A549 (cell line): ENCODE measurements around the gene PCDH9. TPM values are rescaled to one million over a fixed set of nuclear protein-coding genes. Genes with fewer than 3 reads are reported as not detected.

Experiments used
- ATAC-seq, 2 experiments: fragments of 200-7000 bp in 1 of 2; fragments of >200 bp in 1 of 2; cut with Nextera tagmentation in 1 of 2; cut with Tn5 transposase in 1 of 2; 3 replicates each; pipeline versions ENCODE4 v1.8.0 to v1.9.1; 2018 to 2020; ENCODE audit warnings: mild to moderate bottlenecking in 1 of 2, moderate library complexity in 1 of 2
- CTCF ChIA-PET: fragments of 300-600 bp; sonication (Branson Sonifier 250); formaldehyde crosslinking; extraction: SDS; loops from one replicate; lab custom pipeline; 2021; ENCODE audit warnings: antibody characterized with exemption, inconsistent platforms; lab: Yijun Ruan, JAX
- POLR2A ChIA-PET: fragments of 350-600 bp; formaldehyde crosslinking; extraction: SDS; loops from one replicate; lab custom pipeline; 2021; ENCODE audit warnings: antibody characterized with exemption, inconsistent platforms; lab: Yijun Ruan, JAX
- DNase-seq, 2 experiments: peaks; one replicate each; pipeline versions ENCODE4 v3.0.0 to v3.0.0-alpha.2; 2011 to 2016; ENCODE audit warnings: low read depth in 1 of 2, low spot score in 1 of 2
- FAIRE-seq: peaks from 2 replicates; lab custom pipeline; 2011; peaks lifted over from hg19 to GRCh38; lab: Jason Lieb, UNC
- H3K27ac ChIP-seq, 2 experiments: fragments of >200 bp; sonication (Bioruptor Twin); formaldehyde crosslinking; 3 replicates each; pipeline ENCODE4 v1.5.1; 2016 to 2017
- H3K4me1 ChIP-seq: fragments of >200 bp; sonication (Bioruptor Twin); formaldehyde crosslinking; 3 replicates; pipeline ENCODE4 v1.6.1; 2016
- H3K4me2 ChIP-seq: fragments of >200 bp; sonication (Bioruptor Twin); formaldehyde crosslinking; 3 replicates; pipeline ENCODE4 v1.6.1; 2016
- H3K4me3 ChIP-seq: fragments of >200 bp; sonication (Bioruptor Twin); formaldehyde crosslinking; 3 replicates; pipeline ENCODE4 v1.5.1; 2016
- H3K9me3 ChIP-seq: fragments of >200 bp; sonication (Bioruptor Twin); formaldehyde crosslinking; 3 replicates; pipeline ENCODE4 v1.6.1; 2016
- BHLHE40 ChIP-seq: IDR thresholded peaks from 2 replicates; pipeline ENCODE4 v1.6.1; 2012; ENCODE audit warnings: low read depth, low read length, inconsistent platforms
- CBX2 ChIP-seq: fragments of 200-600 bp; sonication (generic); IDR thresholded peaks from 2 replicates; pipeline ENCODE4 v1.6.1; 2016; ENCODE audit warnings: low read depth, mild to moderate bottlenecking, borderline replicate concordance
- CHD2 ChIP-seq: fragments of 150-350 bp; IDR thresholded peaks from 2 replicates; pipeline ENCODE4 v1.6.1; 2014; ENCODE audit warnings: low read length; ENCODE audit not compliant: partially characterized antibody
- EHF ChIP-seq: fragments of 250-450 bp; sonication (Bioruptor Pico); IDR thresholded peaks from 2 replicates; pipeline ENCODE4 v1.5.0; 2020; ENCODE audit warnings: mild to moderate bottlenecking
- EP300 ChIP-seq, 2 experiments: fragments of >200 bp; sonication (Bioruptor Twin); formaldehyde crosslinking; IDR thresholded peaks; 2 replicates in 1 of 2; 3 replicates in 1 of 2; pipeline ENCODE4 v1.6.1; 2016 to 2017
- ESRRA ChIP-seq: fragments of 150-350 bp; IDR thresholded peaks from 2 replicates; pipeline ENCODE4 v1.6.1; 2014; ENCODE audit warnings: mild to moderate bottlenecking, low read length, borderline replicate concordance
- FOSL2 ChIP-seq, 2 experiments: fragments of 450-650 bp in 1 of 2; fragments of >200 bp in 1 of 2; sonication (Bioruptor Twin) in 1 of 2; formaldehyde crosslinking; IDR thresholded peaks; 2 replicates each; pipeline versions ENCODE4 v1.5.0 to v1.6.1; 2016 to 2020; ENCODE audit warnings: mild to moderate bottlenecking in 1 of 2, moderate library complexity in 1 of 2
- GATA3 ChIP-seq: IDR thresholded peaks from 2 replicates; pipeline ENCODE4 v1.6.1; 2012; ENCODE audit warnings: borderline replicate concordance
- HOXB5 ChIP-seq: fragments of 250-450 bp; sonication (Bioruptor Pico); IDR thresholded peaks from 2 replicates; pipeline ENCODE4 v1.5.0; 2020; ENCODE audit warnings: mild to moderate bottlenecking, moderate library complexity
- JUN ChIP-seq, 2 experiments: fragments of >200 bp; sonication (Bioruptor Twin); formaldehyde crosslinking; IDR thresholded peaks; 2 replicates in 1 of 2; 3 replicates in 1 of 2; pipeline ENCODE4 v1.6.1; 2016 to 2017
- JUNB ChIP-seq: fragments of >200 bp; sonication (Bioruptor Twin); formaldehyde crosslinking; IDR thresholded peaks from 2 replicates; pipeline ENCODE4 v1.6.1; 2016
- KDM1A ChIP-seq: fragments of 200-600 bp; sonication (generic); IDR thresholded peaks from 2 replicates; pipeline ENCODE4 v1.6.1; 2016; ENCODE audit warnings: low read depth, mild to moderate bottlenecking
- NFE2L2 ChIP-seq: fragments of 150-350 bp; conservative IDR thresholded peaks from 2 replicates; pipeline ENCODE4 v1.6.1; 2014; ENCODE audit warnings: low read length
- NR3C1 ChIP-seq: fragments of >200 bp; sonication (Bioruptor Twin); formaldehyde crosslinking; IDR thresholded peaks from 3 replicates; pipeline ENCODE4 v1.6.1; 2017
- PHF8 ChIP-seq: fragments of 200-600 bp; sonication (generic); IDR thresholded peaks from 2 replicates; pipeline ENCODE4 v1.6.1; 2016; ENCODE audit warnings: low read depth, mild to moderate bottlenecking, antibody characterized with exemption, moderate library complexity, borderline replicate concordance
- POLR2A ChIP-seq: IDR thresholded peaks from 2 replicates; pipeline ENCODE4 v1.6.1; 2012; ENCODE audit warnings: mild to moderate bottlenecking, low read length
- POLR2AphosphoS2 ChIP-seq: conservative IDR thresholded peaks from 2 replicates; pipeline ENCODE4 v1.6.1; 2012; ENCODE audit warnings: low read length, improper control_type of control experiment, inconsistent platforms
- RAD21 ChIP-seq, 2 experiments: fragments of >200 bp in 1 of 2; sonication (Bioruptor Twin) in 1 of 2; formaldehyde crosslinking in 1 of 2; IDR thresholded peaks in 1 of 2; conservative IDR thresholded peaks in 1 of 2; 2 replicates in 1 of 2; 3 replicates in 1 of 2; pipeline ENCODE4 v1.6.1; 2012 to 2018; ENCODE audit warnings: inconsistent platforms in 1 of 2
- RCOR1 ChIP-seq: fragments of 150-350 bp; IDR thresholded peaks from 2 replicates; pipeline ENCODE4 v1.6.1; 2014; ENCODE audit warnings: antibody characterized with exemption, low read length, low read depth
- RFX5 ChIP-seq: fragments of 450-650 bp; IDR thresholded peaks from 2 replicates; pipeline ENCODE4 v1.7.1; 2014; ENCODE audit warnings: antibody characterized with exemption, mild to moderate bottlenecking, moderate library complexity
- RNF2 ChIP-seq: fragments of 200-600 bp; sonication (generic); IDR thresholded peaks from 2 replicates; pipeline ENCODE4 v1.6.1; 2016; ENCODE audit warnings: low read depth, mild to moderate bottlenecking, antibody characterized with exemption, moderate library complexity, borderline replicate concordance
- TFCP2L1 ChIP-seq: fragments of 250-450 bp; sonication (Bioruptor Pico); IDR thresholded peaks from 2 replicates; pipeline ENCODE4 v1.5.0; 2021; ENCODE audit warnings: mild to moderate bottlenecking
- TP53 ChIP-seq: fragments of 250-450 bp; sonication (Bioruptor Pico); IDR thresholded peaks from 2 replicates; pipeline ENCODE4 v1.5.0; 2021; ENCODE audit warnings: mild to moderate bottlenecking, moderate library complexity
- ZNF302 ChIP-seq: fragments of 250-450 bp; sonication (Bioruptor Pico); IDR thresholded peaks from 2 replicates; pipeline ENCODE4 v1.9.0; 2021; ENCODE audit warnings: inconsistent platforms, mild to moderate bottlenecking, moderate library complexity
- ZSCAN20 ChIP-seq: fragments of 250-450 bp; sonication (Bioruptor Pico); IDR thresholded peaks from 2 replicates; pipeline ENCODE4 v1.8.0; 2022; ENCODE audit warnings: mild to moderate bottlenecking, moderate library complexity
- WGBS: methylation state at CpG from one replicate; pipeline ENCODE4 v1.1.6; 2017; ENCODE audit errors: missing lambda C conversion rate; 5-methylcytosine and 5-hydroxymethylcytosine counted together
- polyA plus RNA-seq, 4 experiments: library from polyadenylated mRNA; depleted of rRNA in 3 of 4; stranded (reverse); fragments of >200 nt; fragmentation: RNase III in 1 of 4; extraction: RNeasy Plus Mini Kit Qiagen cat#74134 plus additional on column Dnase treatment in 1 of 4; gene quantifications; 2 replicates in 3 of 4; 3 replicates in 1 of 4; pipeline ENCODE4 v1.2.3, GENCODE V29; 2011 to 2017
- TF ChIP-seq, protein P1 (sequence below): fragments of 200-600 bp; sonication (generic); IDR thresholded peaks from 2 replicates; pipeline ENCODE4 v1.6.1; 2016; ENCODE audit warnings: antibody characterized with exemption, mild to moderate bottlenecking, moderate library complexity
- TF ChIP-seq, protein P2 (sequence below): fragments of 150-350 bp; IDR thresholded peaks from 2 replicates; pipeline ENCODE4 v1.6.1; 2014; ENCODE audit warnings: low read depth, mild to moderate bottlenecking, low read length
- TF ChIP-seq, protein P3 (sequence below): IDR thresholded peaks from 2 replicates; pipeline ENCODE4 v1.6.1; 2012
- TF ChIP-seq, protein P4 (sequence below): fragments of 250-450 bp; sonication (Bioruptor Pico); IDR thresholded peaks from 2 replicates; pipeline ENCODE4 v1.5.0; 2020; ENCODE audit warnings: low read depth, mild to moderate bottlenecking, moderate library complexity
- TF ChIP-seq, protein P5 (sequence below): fragments of 250-450 bp; sonication (Bioruptor Pico); IDR thresholded peaks from 2 replicates; pipeline ENCODE4 v1.5.0; 2021; ENCODE audit warnings: mild to moderate bottlenecking, moderate library complexity, borderline replicate concordance
- TF ChIP-seq, protein P6 (sequence below): fragments of >200 bp; sonication (Bioruptor Twin); formaldehyde crosslinking; IDR thresholded peaks from 2 replicates; pipeline ENCODE4 v1.6.1; 2016

PCDH9 gene
- polyA plus RNA-seq, 2 of the 4 experiments (the other 2 are of a cell fraction): 16.0 to 29.5 TPM

DNA sequence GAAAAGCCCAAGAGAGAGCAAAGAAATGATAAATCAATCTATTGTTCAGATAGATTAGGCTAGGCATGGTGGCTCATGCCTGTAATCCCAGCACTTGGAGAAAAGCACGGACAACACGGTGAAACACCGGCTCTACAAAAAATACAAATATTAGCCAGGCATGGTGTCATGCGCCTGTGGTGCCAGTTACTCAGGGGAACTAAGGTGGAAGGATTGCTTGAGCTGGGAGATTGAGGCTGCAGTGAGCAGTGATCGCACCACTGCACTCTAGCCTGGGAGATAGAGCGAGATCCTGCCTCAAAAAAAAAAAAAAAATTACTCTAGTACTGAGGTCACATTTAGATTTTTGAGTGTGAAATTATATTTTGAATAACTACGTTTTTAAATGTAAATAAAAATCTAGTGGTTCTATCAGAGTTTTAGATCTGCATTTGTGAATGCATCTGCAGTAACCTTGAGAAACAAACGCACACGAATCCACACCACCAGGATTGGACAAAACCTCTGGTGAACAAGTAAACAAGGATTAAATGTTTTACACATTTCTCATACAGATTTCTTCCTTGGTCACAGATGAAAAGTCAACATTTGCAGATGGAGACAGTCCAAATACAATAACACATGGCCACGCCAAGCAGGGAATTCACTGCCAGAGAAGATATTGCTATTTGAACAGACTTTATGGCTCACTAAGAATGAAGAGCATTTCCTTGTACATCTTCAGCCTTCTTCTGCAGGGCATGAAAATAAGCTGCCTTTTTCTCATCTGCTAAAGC, 917.6 kb downstream of the PCDH9 start:
- H3K4me1 ChIP-seq: peaks cover 35% of the 10 kb centered on the region
- ChIA-PET POLR2A (interaction anchor here (0.5 to 1.1 kb wide), 2 partner anchors 345 to 498 kb away, joined by 3 to 4 read pairs; no protein-coding TSS in a partner anchor), CTCF (no interaction called here)
- peak; percentile 93 to 94 for ATAC-seq
- peak overlapping the region; percentile 31 for H3K4me3 ChIP-seq
- peak overlapping the region; percentile 78 to 79 for H3K27ac ChIP-seq
- FAIRE-seq: peak; percentile 85
- peak overlapping the region; percentile 74 for H3K4me2 ChIP-seq
- DNase-seq: peak; percentile 17 to 91
- H3K9me3 ChIP-seq: no peaks in the 10 kb centered on the region
- under 1% methylated on average over 10 of the region's 10 CpGs for WGBS
- TF ChIP-seq, protein P1, sequence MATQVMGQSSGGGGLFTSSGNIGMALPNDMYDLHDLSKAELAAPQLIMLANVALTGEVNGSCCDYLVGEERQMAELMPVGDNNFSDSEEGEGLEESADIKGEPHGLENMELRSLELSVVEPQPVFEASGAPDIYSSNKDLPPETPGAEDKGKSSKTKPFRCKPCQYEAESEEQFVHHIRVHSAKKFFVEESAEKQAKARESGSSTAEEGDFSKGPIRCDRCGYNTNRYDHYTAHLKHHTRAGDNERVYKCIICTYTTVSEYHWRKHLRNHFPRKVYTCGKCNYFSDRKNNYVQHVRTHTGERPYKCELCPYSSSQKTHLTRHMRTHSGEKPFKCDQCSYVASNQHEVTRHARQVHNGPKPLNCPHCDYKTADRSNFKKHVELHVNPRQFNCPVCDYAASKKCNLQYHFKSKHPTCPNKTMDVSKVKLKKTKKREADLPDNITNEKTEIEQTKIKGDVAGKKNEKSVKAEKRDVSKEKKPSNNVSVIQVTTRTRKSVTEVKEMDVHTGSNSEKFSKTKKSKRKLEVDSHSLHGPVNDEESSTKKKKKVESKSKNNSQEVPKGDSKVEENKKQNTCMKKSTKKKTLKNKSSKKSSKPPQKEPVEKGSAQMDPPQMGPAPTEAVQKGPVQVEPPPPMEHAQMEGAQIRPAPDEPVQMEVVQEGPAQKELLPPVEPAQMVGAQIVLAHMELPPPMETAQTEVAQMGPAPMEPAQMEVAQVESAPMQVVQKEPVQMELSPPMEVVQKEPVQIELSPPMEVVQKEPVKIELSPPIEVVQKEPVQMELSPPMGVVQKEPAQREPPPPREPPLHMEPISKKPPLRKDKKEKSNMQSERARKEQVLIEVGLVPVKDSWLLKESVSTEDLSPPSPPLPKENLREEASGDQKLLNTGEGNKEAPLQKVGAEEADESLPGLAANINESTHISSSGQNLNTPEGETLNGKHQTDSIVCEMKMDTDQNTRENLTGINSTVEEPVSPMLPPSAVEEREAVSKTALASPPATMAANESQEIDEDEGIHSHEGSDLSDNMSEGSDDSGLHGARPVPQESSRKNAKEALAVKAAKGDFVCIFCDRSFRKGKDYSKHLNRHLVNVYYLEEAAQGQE: no peak
- TF ChIP-seq POLR2A (no peak), RNF2 (no peak), CHD2 (no peak), KDM1A (no peak), POLR2AphosphoS2 (no peak), GATA3 (peak; percentile 91), NFE2L2 (no peak), PHF8 (no peak), HOXB5 (CRISPR knock-in tag) (no peak), RAD21 (conservative IDR thresholded peaks at IDR 0.05 in 1 of 2, IDR thresholded peaks at IDR 0.05 in 1 of 2) (0 out of 5 replicates have a peak, but pooled peaks have one; percentile 9 to 19), JUN (IDR thresholded peaks at IDR 0.05) (peak in 1 of 2 experiments; percentile 69; a peak in 1 of 5 replicates), EP300 (IDR thresholded peaks at IDR 0.05) (peak; percentile 59 to 60; a peak in 1 of 5 replicates), ESRRA (no peak), RCOR1 (no peak), TP53 (CRISPR knock-in tag) (no peak), ZSCAN20 (CRISPR knock-in tag) (no peak), RFX5 (no peak), NR3C1 (no peak), JUNB (peak; percentile 45; the same call in 1 of the 2 replicates), ZNF302 (CRISPR knock-in tag) (no peak), FOSL2 (IDR thresholded peaks at IDR 0.05) (0 out of 2 replicates have a peak, but pooled peaks have one; percentile 36), FOSL2 (CRISPR knock-in tag; IDR thresholded peaks at IDR 0.05) (peak; percentile 77), CBX2 (no peak), TFCP2L1 (no peak), EHF (no peak), BHLHE40 (no peak)
- TF ChIP-seq, protein P2, sequence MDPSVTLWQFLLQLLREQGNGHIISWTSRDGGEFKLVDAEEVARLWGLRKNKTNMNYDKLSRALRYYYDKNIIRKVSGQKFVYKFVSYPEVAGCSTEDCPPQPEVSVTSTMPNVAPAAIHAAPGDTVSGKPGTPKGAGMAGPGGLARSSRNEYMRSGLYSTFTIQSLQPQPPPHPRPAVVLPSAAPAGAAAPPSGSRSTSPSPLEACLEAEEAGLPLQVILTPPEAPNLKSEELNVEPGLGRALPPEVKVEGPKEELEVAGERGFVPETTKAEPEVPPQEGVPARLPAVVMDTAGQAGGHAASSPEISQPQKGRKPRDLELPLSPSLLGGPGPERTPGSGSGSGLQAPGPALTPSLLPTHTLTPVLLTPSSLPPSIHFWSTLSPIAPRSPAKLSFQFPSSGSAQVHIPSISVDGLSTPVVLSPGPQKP: no peak
- TF ChIP-seq, protein P3, sequence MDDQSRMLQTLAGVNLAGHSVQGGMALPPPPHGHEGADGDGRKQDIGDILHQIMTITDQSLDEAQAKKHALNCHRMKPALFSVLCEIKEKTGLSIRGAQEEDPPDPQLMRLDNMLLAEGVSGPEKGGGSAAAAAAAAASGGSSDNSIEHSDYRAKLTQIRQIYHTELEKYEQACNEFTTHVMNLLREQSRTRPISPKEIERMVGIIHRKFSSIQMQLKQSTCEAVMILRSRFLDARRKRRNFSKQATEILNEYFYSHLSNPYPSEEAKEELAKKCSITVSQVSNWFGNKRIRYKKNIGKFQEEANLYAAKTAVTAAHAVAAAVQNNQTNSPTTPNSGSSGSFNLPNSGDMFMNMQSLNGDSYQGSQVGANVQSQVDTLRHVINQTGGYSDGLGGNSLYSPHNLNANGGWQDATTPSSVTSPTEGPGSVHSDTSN: 0 out of 2 replicates have a peak, but pooled peaks have one; percentile 20
- TF ChIP-seq, protein P4, sequence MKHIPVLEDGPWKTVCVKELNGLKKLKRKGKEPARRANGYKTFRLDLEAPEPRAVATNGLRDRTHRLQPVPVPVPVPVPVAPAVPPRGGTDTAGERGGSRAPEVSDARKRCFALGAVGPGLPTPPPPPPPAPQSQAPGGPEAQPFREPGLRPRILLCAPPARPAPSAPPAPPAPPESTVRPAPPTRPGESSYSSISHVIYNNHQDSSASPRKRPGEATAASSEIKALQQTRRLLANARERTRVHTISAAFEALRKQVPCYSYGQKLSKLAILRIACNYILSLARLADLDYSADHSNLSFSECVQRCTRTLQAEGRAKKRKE: no peak
- TF ChIP-seq, protein P5, sequence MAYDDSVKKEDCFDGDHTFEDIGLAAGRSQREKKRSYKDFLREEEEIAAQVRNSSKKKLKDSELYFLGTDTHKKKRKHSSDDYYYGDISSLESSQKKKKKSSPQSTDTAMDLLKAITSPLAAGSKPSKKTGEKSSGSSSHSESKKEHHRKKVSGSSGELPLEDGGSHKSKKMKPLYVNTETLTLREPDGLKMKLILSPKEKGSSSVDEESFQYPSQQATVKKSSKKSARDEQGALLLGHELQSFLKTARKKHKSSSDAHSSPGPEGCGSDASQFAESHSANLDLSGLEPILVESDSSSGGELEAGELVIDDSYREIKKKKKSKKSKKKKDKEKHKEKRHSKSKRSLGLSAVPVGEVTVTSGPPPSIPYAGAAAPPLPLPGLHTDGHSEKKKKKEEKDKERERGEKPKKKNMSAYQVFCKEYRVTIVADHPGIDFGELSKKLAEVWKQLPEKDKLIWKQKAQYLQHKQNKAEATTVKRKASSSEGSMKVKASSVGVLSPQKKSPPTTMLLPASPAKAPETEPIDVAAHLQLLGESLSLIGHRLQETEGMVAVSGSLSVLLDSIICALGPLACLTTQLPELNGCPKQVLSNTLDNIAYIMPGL (CRISPR knock-in tag): no peak
- TF ChIP-seq, protein P6, sequence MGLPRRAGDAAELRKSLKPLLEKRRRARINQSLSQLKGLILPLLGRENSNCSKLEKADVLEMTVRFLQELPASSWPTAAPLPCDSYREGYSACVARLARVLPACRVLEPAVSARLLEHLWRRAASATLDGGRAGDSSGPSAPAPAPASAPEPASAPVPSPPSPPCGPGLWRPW: no peak
